ENCODE measurements around the gene ZNF747.

- TF ChIP-seq CTCF (conservative IDR thresholded peaks at IDR 0.05; ENCODE audit: low read depth, low read length) (no peak), EZH2 (IDR thresholded peaks at IDR 0.05; ENCODE audit: low read length, unreplicated experiment) (no peak)
These were observed 30.9 kb upstream of the ZNF747 start for GRCh38 chr16:30565526-30565925.
